ENCODE measurements around the gene AIDA. TPM values are rescaled to one million over a fixed set of nuclear protein-coding genes. Genes with fewer than 3 reads are reported as not detected.

Gene AIDA
- total RNA-seq, 1 experiment from 2014 or later, result 80.0 TPM

GRCh38 chr1:222759451-222760035 lies 47.3 kb upstream of the AIDA start:
- TF ChIP-seq EZH2 (IDR thresholded peaks at IDR 0.05; ENCODE audit: borderline replicate concordance, low read depth, low read length, poor library complexity, severe bottlenecking) (no peak), CTCF (conservative IDR thresholded peaks at IDR 0.05; ENCODE audit: low read depth, low read length) (no peak)
- Histone ChIP-seq H3K36me3 (ENCODE audit: insufficient read depth, low read length, poor library complexity, severe bottlenecking) (no peaks in the 10 kb centered on the region), H3K4me1 (ENCODE audit: insufficient read depth, low read length, poor library complexity, severe bottlenecking) (no peaks in the 10 kb centered on the region), H3K27me3 (replicated peaks; ENCODE audit: insufficient read depth, low read depth, low read length, poor library complexity) (peaks cover 5% of the 10 kb centered on the region), H3K4me3 (ENCODE audit: low read depth, low read length, poor library complexity, severe bottlenecking) (no peak overlapping the region), H3K27ac (ENCODE audit: low read depth, low read length, poor library complexity, severe bottlenecking) (no peak overlapping the region), H3K9me3 (ENCODE audit: low read depth, low read length, poor library complexity, severe bottlenecking) (no peaks in the 10 kb centered on the region)
- ChIA-PET CTCF (no interaction called here), POLR2A (ENCODE audit: low non-redundant PET) (no interaction called here)
- intact Hi-C loops (cut with micrococcal nuclease; ENCODE audit: unreplicated experiment), result no loop called here
- DNase-seq (ENCODE audit: low spot score), result no peak
- BruUV-seq (replicated peaks), result no TSS peak

GRCh38 chr1:222757646-222758268 lies 45.5 kb upstream of the AIDA start:
- H3K4me1 ChIP-seq (ENCODE audit: insufficient read depth, low read length, poor library complexity, severe bottlenecking), result no peaks in the 10 kb centered on the region
- H3K27me3 ChIP-seq (replicated peaks; ENCODE audit: insufficient read depth, low read depth, low read length, poor library complexity), result peaks cover 5% of the 10 kb centered on the region
- BruUV-seq (replicated peaks), result no TSS peak
- ChIA-PET CTCF (no interaction called here), POLR2A (ENCODE audit: low non-redundant PET) (no interaction called here)
- no peaks in the 10 kb centered on the region for H3K9me3 ChIP-seq (ENCODE audit: low read depth, low read length, poor library complexity, severe bottlenecking)
- TF ChIP-seq CTCF (conservative IDR thresholded peaks at IDR 0.05; ENCODE audit: low read depth, low read length) (no peak), EZH2 (IDR thresholded peaks at IDR 0.05; ENCODE audit: borderline replicate concordance, low read depth, low read length, poor library complexity, severe bottlenecking) (no peak)
- H3K27ac ChIP-seq (ENCODE audit: low read depth, low read length, poor library complexity, severe bottlenecking), result no peak overlapping the region
- intact Hi-C loops (cut with micrococcal nuclease; ENCODE audit: unreplicated experiment), result no loop called here
- no peak for DNase-seq (ENCODE audit: low spot score)
- no peaks in the 10 kb centered on the region for H3K36me3 ChIP-seq (ENCODE audit: insufficient read depth, low read length, poor library complexity, severe bottlenecking)
- H3K4me3 ChIP-seq (ENCODE audit: low read depth, low read length, poor library complexity, severe bottlenecking), result no peak overlapping the region

GRCh38 chr1:222754366-222755139 lies 42.3 kb upstream of the AIDA start:
- intact Hi-C loops (cut with micrococcal nuclease; ENCODE audit: unreplicated experiment), result no loop called here
- POLR2A ChIA-PET (ENCODE audit: low non-redundant PET), result no interaction called here

More at GRCh38 chr1:222754366-222755139, 42.3 kb upstream of the AIDA start:
- no peaks in the 10 kb centered on the region for H3K4me1 ChIP-seq (ENCODE audit: insufficient read depth, low read length, poor library complexity, severe bottlenecking)
- no peak for DNase-seq (ENCODE audit: low spot score)
- no TSS peak for BruUV-seq (replicated peaks)
- H3K27me3 ChIP-seq (replicated peaks; ENCODE audit: insufficient read depth, low read depth, low read length, poor library complexity), result peaks cover 5% of the 10 kb centered on the region
- no peaks in the 10 kb centered on the region for H3K9me3 ChIP-seq (ENCODE audit: low read depth, low read length, poor library complexity, severe bottlenecking)
- no peaks in the 10 kb centered on the region for H3K36me3 ChIP-seq (ENCODE audit: insufficient read depth, low read length, poor library complexity, severe bottlenecking)
- no peak overlapping the region for H3K4me3 ChIP-seq (ENCODE audit: low read depth, low read length, poor library complexity, severe bottlenecking)
- no peak for TF ChIP-seq EZH2 (IDR thresholded peaks at IDR 0.05; ENCODE audit: borderline replicate concordance, low read depth, low read length, poor library complexity, severe bottlenecking)
- TF ChIP-seq CTCF (conservative IDR thresholded peaks at IDR 0.05; ENCODE audit: low read depth, low read length), result no peak
- H3K27ac ChIP-seq (ENCODE audit: low read depth, low read length, poor library complexity, severe bottlenecking), result no peak overlapping the region
- CTCF ChIA-PET, result no interaction called here
